Peyer's patch (tissue), 4 donors: ENCODE results near the gene GRN.

Experiments used
- CTCF ChIP-seq, 6 experiments: fragments of 450-650 bp in 4 of 6; fragments of 200-600 bp in 2 of 6; sonication (generic) in 1 of 6; IDR thresholded peaks; one replicate each; pipeline ENCODE4 v1.5.1; 2017 to 2019; ENCODE audit warnings: antibody characterized with exemption in 6 of 6, mild to moderate bottlenecking in 3 of 6, moderate library complexity in 1 of 6
- POLR2A ChIP-seq, 2 donors: fragments of 450-650 bp; IDR thresholded peaks; one replicate each; pipeline ENCODE4 v1.5.1; 2017; ENCODE audit warnings: antibody characterized with exemption in 2 of 2, mild to moderate bottlenecking in 2 of 2, moderate library complexity in 2 of 2

DNA sequence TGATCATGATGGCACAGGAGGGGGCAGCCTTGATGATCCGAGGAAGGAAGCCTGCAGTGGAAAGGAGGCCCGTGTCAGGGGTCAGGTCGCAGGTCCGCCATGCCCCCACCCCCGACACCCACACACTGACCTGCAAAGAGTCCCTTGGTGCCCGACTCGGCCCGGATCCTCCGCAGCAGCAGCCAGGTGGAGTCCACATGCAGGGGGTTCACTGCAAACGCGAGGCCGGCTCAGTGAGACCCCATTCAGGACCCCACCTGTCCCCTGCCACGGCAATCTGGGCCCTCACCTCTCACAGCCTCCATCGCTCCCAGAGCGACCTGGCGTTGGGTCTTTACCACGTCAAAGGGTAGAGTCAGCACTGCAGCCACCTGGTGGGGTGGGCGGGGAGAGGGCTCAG is 25.0 kb upstream of the GRN start:
- TF ChIP-seq CTCF (IDR thresholded peaks at IDR 0.05), result no peak
- no peak for TF ChIP-seq POLR2A (IDR thresholded peaks at IDR 0.05)
